SU-DHL-6 (cell line): Measurements from ENCODE around the gene KLF13.

Experiments
- H2AFZ ChIP-seq: fragments of 200-600 bp; sonication (generic); 2 replicates; pipeline ENCODE4 v1.6.1; 2014; ENCODE audit warnings: low read depth, mild to moderate bottlenecking, moderate library complexity, mixed read lengths, antibody characterized with exemption, low read length; ENCODE audit not compliant: severe bottlenecking
- H3F3A ChIP-seq: fragments of 200-600 bp; shearing (Covaris generic); 2 replicates; pipeline ENCODE4 v1.6.0; 2016; ENCODE audit warnings: antibody characterized with exemption, mild to moderate bottlenecking; ENCODE audit not compliant: insufficient read depth
- H3K27ac ChIP-seq: fragments of 200-600 bp; sonication (generic); 2 replicates; pipeline ENCODE4 v1.5.1; 2016; ENCODE audit warnings: low read depth, mild to moderate bottlenecking, low read length, moderate library complexity, mixed read lengths
- H3K27me3 ChIP-seq: fragments of 200-600 bp; sonication (generic), shearing (Covaris generic); 2 replicates; pipeline ENCODE4 v1.6.0; 2014; ENCODE audit warnings: mild to moderate bottlenecking, low read length
- H3K36me3 ChIP-seq: fragments of 200-600 bp; sonication (generic); 2 replicates; pipeline ENCODE4 v1.6.1; 2014; ENCODE audit warnings: mild to moderate bottlenecking, low read length, mixed read lengths
- H3K4me2 ChIP-seq: fragments of 300-600, 200-600 bp; shearing (Covaris generic), sonication (generic); 2 replicates; pipeline ENCODE4 v1.6.0; 2014; ENCODE audit warnings: low read length, low read depth, mild to moderate bottlenecking; ENCODE audit not compliant: poor library complexity, severe bottlenecking
- H3K4me3 ChIP-seq: fragments of 200-600 bp; sonication (generic); 2 replicates; pipeline ENCODE4 v1.5.1; 2014; ENCODE audit warnings: antibody characterized with exemption, low read length, mild to moderate bottlenecking, mixed read lengths; ENCODE audit not compliant: insufficient read depth, poor library complexity, severe bottlenecking
- H3K79me2 ChIP-seq: fragments of 200-600 bp; sonication (generic); 2 replicates; pipeline ENCODE4 v1.6.1; 2014; ENCODE audit warnings: mild to moderate bottlenecking, low read length, moderate library complexity; ENCODE audit not compliant: insufficient read depth
- H3K9ac ChIP-seq: fragments of 200-600 bp; sonication (generic); 2 replicates; pipeline ENCODE4 v1.7.0; 2014; ENCODE audit warnings: mild to moderate bottlenecking, low read length
- H3K9me2 ChIP-seq: fragments of 200-600 bp; sonication (generic); replicated peaks from 2 replicates; pipeline ENCODE4 v1.6.1; 2014; ENCODE audit warnings: low read length; ENCODE audit not compliant: insufficient read depth
- H3K9me3 ChIP-seq: fragments of 200-600 bp; sonication (generic); 2 replicates; pipeline ENCODE4 v1.6.1; 2014; ENCODE audit warnings: low read length, mixed read lengths; ENCODE audit not compliant: insufficient read depth
- H4K20me1 ChIP-seq: fragments of 200-600 bp; sonication (generic); 2 replicates; pipeline ENCODE4 v1.6.1; 2014; ENCODE audit warnings: low read depth, mild to moderate bottlenecking, antibody characterized with exemption, low read length, moderate library complexity, mixed read lengths
- CTCF ChIP-seq: fragments of 200-600 bp; sonication (generic); IDR thresholded peaks from one replicate; pipeline ENCODE4 v1.5.1; 2017; ENCODE audit warnings: antibody characterized with exemption, mild to moderate bottlenecking, low read length, moderate library complexity; ENCODE audit not compliant: insufficient read depth, poor library complexity, severe bottlenecking
- EZH2phosphoT487 ChIP-seq: fragments of 200-600 bp; sonication (generic), shearing (Covaris generic); conservative IDR thresholded peaks from 2 replicates; pipeline ENCODE4 v1.6.1; 2018; ENCODE audit warnings: mild to moderate bottlenecking, antibody characterized with exemption, low read length, moderate library complexity, mixed read lengths

Gene KLF13

GRCh38 chr15:31337352-31338031 lies 10.9 kb downstream of the KLF13 start:
- H3F3A ChIP-seq: no peaks in the 10 kb centered on the region
- H4K20me1 ChIP-seq: peaks cover 14% of the 10 kb centered on the region
- H3K27me3 ChIP-seq: no peaks in the 10 kb centered on the region
- no peaks in the 10 kb centered on the region for H3K36me3 ChIP-seq
- H3K9me2 ChIP-seq: no peaks in the 10 kb centered on the region
- H3K79me2 ChIP-seq: peaks cover 62% of the 10 kb centered on the region
- no peak overlapping the region for H3K4me2 ChIP-seq
- no peak overlapping the region for H3K27ac ChIP-seq
- H2AFZ ChIP-seq: no peak overlapping the region
- H3K9ac ChIP-seq: no peak overlapping the region
- no peaks in the 10 kb centered on the region for H3K9me3 ChIP-seq
- H3K4me3 ChIP-seq: no peak overlapping the region
- TF ChIP-seq EZH2phosphoT487 (no peak), CTCF (no peak)

GRCh38 chr15:31338318-31338878 lies 11.8 kb downstream of the KLF13 start:
- no peak for TF ChIP-seq EZH2phosphoT487
- H2AFZ ChIP-seq: no peak overlapping the region
- no peak overlapping the region for H3K27ac ChIP-seq
- H3K4me3 ChIP-seq: no peak overlapping the region
- peaks cover 60% of the 10 kb centered on the region for H3K79me2 ChIP-seq
- H3K36me3 ChIP-seq: no peaks in the 10 kb centered on the region
- H3K9me3 ChIP-seq: no peaks in the 10 kb centered on the region
- peaks cover 14% of the 10 kb centered on the region for H4K20me1 ChIP-seq
- no peak overlapping the region for H3K9ac ChIP-seq
- no peaks in the 10 kb centered on the region for H3F3A ChIP-seq
- no peaks in the 10 kb centered on the region for H3K27me3 ChIP-seq
- no peaks in the 10 kb centered on the region for H3K9me2 ChIP-seq
- no peak overlapping the region for H3K4me2 ChIP-seq

- Histone ChIP-seq H3K9me2 (no peaks in the 10 kb centered on the region), H3K4me2 (no peak overlapping the region), H3K27ac (no peak overlapping the region), H3K36me3 (no peaks in the 10 kb centered on the region), H3K79me2 (peaks cover 56% of the 10 kb centered on the region), H3K4me3 (no peak overlapping the region), H3F3A (no peaks in the 10 kb centered on the region), H3K27me3 (no peaks in the 10 kb centered on the region), H3K9me3 (no peaks in the 10 kb centered on the region), H3K9ac (no peak overlapping the region), H4K20me1 (peaks cover 14% of the 10 kb centered on the region), H2AFZ (no peak overlapping the region)
- TF ChIP-seq EZH2phosphoT487 (no peak), CTCF (no peak)
These were observed 12.4 kb downstream of the KLF13 start for GRCh38 chr15:31338879-31339557.

- H3K9me3 ChIP-seq: no peaks in the 10 kb centered on the region
- TF ChIP-seq EZH2phosphoT487: no peak
- no peak for TF ChIP-seq CTCF
- H3K9ac ChIP-seq: no peak overlapping the region
- no peak overlapping the region for H3K27ac ChIP-seq
- H3K27me3 ChIP-seq: no peaks in the 10 kb centered on the region
- no peak overlapping the region for H3K4me2 ChIP-seq
- no peak overlapping the region for H3K4me3 ChIP-seq
- H3K36me3 ChIP-seq: no peaks in the 10 kb centered on the region
- H3K79me2 ChIP-seq: peaks cover 57% of the 10 kb centered on the region
- H4K20me1 ChIP-seq: peaks cover 14% of the 10 kb centered on the region
- H3F3A ChIP-seq: no peaks in the 10 kb centered on the region
- no peaks in the 10 kb centered on the region for H3K9me2 ChIP-seq
- no peak overlapping the region for H2AFZ ChIP-seq
These were observed 12.9 kb downstream of the KLF13 start for GRCh38 chr15:31339558-31339895.
